Activated naive CD4-positive, alpha-beta T cell treated with anti-CD3 and anti-CD28 coated beads, Interleukin-2, amount 10 ng/mL, durations not matched to agents 7 days and 5 days (primary cell): ENCODE results near the gene CENPW.

Experiments used
- CTCF ChIA-PET: fragments of 350-600 bp; sonication (Branson Sonifier 250); formaldehyde crosslinking; loops from one replicate; lab custom pipeline; 2021; ENCODE audit warnings: antibody characterized with exemption; lab: Charles Lee
- DNase-seq: peaks from one replicate; pipeline ENCODE4 v3.0.0-alpha.2; 2020
- H3K27ac Mint-ChIP-seq: one replicate; pipeline ENCODE4 v1.8.0; 2021; ENCODE audit warnings: mild to moderate bottlenecking, moderate library complexity, mixed read lengths
- H3K27me3 Mint-ChIP-seq: one replicate; pipeline ENCODE4 v1.8.0; 2021; ENCODE audit warnings: mild to moderate bottlenecking, mixed read lengths
- H3K36me3 Mint-ChIP-seq: one replicate; pipeline ENCODE4 v1.8.0; 2021; ENCODE audit warnings: mixed read lengths
- H3K4me1 Mint-ChIP-seq: one replicate; pipeline ENCODE4 v1.8.0; 2021; ENCODE audit warnings: mixed read lengths
- H3K4me3 Mint-ChIP-seq: one replicate; pipeline ENCODE4 v1.8.0; 2021; ENCODE audit warnings: mild to moderate bottlenecking, moderate library complexity, mixed read lengths
- H3K9me3 Mint-ChIP-seq: one replicate; pipeline ENCODE4 v1.8.0; 2021; ENCODE audit warnings: mixed read lengths

Gene CENPW

DNA sequence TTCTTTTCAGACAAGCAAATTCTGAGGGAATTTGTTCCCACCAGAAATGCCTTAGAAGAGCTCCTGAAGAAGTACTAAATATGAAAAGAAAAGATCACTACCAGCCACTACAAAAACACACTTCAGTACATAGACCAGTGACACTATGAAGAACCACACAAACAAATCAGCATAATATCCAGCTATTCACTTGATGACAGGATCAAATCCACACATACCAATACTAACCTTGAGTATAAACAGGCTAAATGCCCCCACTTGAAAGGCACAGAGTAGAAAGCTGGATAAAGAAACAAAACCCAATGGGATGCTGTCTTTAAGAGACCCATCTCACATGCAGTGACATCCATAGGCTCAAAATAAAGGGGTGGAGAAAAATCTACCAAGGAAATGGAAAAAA is 43.3 kb downstream of the CENPW start:
- Mint-ChIP-seq H3K4me1 (no peaks in the 10 kb centered on the region), H3K27me3 (no peaks in the 10 kb centered on the region), H3K36me3 (no peaks in the 10 kb centered on the region), H3K9me3 (peaks cover 15% of the 10 kb centered on the region), H3K27ac (no peak overlapping the region), H3K4me3 (no peak overlapping the region)
- CTCF ChIA-PET: interaction anchor here (0.7 kb wide), 1 partner anchor 602 kb away, joined by 3 read pairs; no protein-coding TSS in a partner anchor
- no peak for DNase-seq

DNA sequence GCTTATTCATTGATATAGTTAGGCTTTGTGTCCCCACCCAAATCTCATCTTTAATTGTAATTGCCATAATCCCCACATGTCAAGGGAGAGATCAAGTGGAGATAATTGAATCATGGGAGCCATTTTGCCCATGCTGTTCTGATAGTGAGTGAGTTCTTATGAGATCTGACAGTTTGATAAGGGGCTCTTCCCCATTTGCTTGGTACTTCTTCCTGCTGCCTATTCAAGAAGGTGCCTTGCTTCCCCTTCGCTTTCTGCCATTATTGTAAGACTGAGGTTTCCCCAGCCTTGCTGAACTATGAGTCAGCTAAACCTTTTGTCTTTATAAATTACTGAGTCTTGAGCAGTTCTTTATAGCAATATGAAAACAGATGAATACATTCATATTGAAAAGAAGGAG is 45.6 kb downstream of the CENPW start:
- no peaks in the 10 kb centered on the region for H3K27me3 Mint-ChIP-seq
- H3K9me3 Mint-ChIP-seq: peaks cover 15% of the 10 kb centered on the region
- no peaks in the 10 kb centered on the region for H3K36me3 Mint-ChIP-seq
- no peak overlapping the region for H3K27ac Mint-ChIP-seq
- no peaks in the 10 kb centered on the region for H3K4me1 Mint-ChIP-seq
- no peak for DNase-seq
- H3K4me3 Mint-ChIP-seq: no peak overlapping the region
- CTCF ChIA-PET: no interaction called here

DNA sequence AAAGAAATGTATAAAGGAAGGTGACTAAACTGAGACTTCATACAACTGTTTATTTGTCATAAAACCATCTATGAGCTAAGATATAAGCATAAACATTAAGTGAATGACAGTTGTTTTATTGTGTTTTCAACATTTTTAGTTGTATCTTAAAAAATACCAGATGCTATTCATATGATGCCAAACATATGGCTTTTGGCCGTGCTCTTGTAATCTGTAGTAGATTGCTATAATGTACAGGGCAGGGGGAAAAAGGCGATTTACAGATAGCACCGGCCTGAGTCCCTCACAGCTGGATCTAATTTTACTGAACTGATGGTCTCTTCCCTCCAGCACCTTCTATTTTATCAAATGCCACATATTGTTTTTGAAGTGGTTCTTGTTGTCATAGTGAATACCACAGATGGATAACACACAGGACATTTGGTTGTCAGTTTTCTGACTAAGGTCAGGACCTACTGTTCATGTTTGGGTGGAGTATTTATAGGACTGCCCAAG is 48.2 kb downstream of the CENPW start:
- H3K4me1 Mint-ChIP-seq: no peaks in the 10 kb centered on the region
- no peaks in the 10 kb centered on the region for H3K27me3 Mint-ChIP-seq
- H3K36me3 Mint-ChIP-seq: no peaks in the 10 kb centered on the region
- H3K27ac Mint-ChIP-seq: no peak overlapping the region
- CTCF ChIA-PET: no interaction called here
- no peak overlapping the region for H3K4me3 Mint-ChIP-seq
- H3K9me3 Mint-ChIP-seq: peaks cover 11% of the 10 kb centered on the region
- no peak for DNase-seq

DNA sequence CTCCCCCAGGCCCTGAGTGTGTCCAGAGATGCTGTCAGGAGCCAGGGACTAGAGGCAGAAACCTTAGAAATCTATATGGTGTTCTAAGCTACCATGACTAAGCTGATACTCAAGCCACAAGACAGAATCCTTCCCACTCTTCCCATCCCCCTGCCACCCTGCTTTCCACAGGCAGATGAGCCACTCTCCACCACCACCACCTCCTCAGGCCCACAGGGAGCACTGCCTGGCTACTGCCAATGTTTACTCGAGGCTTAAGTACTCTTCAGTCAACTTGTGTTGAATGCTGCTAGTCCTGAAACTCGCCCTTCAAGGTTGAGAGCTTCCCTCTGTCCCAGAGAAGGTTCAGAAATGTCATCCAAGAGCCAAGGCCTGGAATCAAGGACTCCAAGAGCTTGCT is 56.2 kb downstream of the CENPW start:
- Mint-ChIP-seq H3K36me3 (no peaks in the 10 kb centered on the region), H3K9me3 (no peaks in the 10 kb centered on the region), H3K27me3 (no peaks in the 10 kb centered on the region), H3K27ac (no peak overlapping the region), H3K4me3 (no peak overlapping the region), H3K4me1 (no peaks in the 10 kb centered on the region)
- no peak for DNase-seq
- CTCF ChIA-PET: no interaction called here
